B cell (primary cell): ENCODE data around the gene EEA1.

Experiments
- EZH2 ChIP-seq: IDR thresholded peaks from 2 replicates; pipeline ENCODE4 v1.6.1; 2012; ENCODE audit warnings: borderline replicate concordance, low read depth, mild to moderate bottlenecking, moderate library complexity, low read length; ENCODE audit not compliant: insufficient read depth, poor library complexity, severe bottlenecking
- TF ChIP-seq, protein P1 (sequence below): fragments of 200-600 bp; IDR thresholded peaks from one replicate; pipeline ENCODE4 v1.8.0; 2022; ENCODE audit warnings: antibody characterized with exemption, mild to moderate bottlenecking

DNA sequence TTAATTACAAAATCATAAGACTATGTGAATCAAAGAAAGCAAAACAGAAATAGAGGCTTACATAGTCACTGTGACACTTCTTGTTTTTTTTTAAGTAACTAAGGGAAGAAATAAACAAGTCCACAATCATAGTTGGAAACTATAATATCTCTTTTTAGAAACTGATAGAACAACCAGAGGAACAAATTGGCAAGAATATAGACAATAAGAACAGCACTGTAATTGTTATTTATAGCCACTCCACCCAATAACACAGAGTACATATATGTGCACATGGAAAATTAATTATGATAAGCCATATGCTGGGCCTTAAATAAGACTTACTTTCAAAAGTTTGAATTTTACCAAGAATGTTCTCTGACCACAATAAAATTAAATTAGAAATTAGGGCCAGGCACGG, 125.2 kb downstream of the EEA1 start:
- TF ChIP-seq, protein P1, sequence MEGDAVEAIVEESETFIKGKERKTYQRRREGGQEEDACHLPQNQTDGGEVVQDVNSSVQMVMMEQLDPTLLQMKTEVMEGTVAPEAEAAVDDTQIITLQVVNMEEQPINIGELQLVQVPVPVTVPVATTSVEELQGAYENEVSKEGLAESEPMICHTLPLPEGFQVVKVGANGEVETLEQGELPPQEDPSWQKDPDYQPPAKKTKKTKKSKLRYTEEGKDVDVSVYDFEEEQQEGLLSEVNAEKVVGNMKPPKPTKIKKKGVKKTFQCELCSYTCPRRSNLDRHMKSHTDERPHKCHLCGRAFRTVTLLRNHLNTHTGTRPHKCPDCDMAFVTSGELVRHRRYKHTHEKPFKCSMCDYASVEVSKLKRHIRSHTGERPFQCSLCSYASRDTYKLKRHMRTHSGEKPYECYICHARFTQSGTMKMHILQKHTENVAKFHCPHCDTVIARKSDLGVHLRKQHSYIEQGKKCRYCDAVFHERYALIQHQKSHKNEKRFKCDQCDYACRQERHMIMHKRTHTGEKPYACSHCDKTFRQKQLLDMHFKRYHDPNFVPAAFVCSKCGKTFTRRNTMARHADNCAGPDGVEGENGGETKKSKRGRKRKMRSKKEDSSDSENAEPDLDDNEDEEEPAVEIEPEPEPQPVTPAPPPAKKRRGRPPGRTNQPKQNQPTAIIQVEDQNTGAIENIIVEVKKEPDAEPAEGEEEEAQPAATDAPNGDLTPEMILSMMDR = no peak
- no peak for TF ChIP-seq EZH2
